Right atrium auricular region (tissue), 2 donors: ENCODE data around the gene ANO7. TPM values are rescaled to one million over a fixed set of nuclear protein-coding genes. Genes with fewer than 3 reads are reported as not detected.

Source experiments
- DNase-seq: peaks from one replicate; pipeline ENCODE4 v3.0.0-alpha.2; 2019; ENCODE audit warnings: low spot score
- H3K27ac ChIP-seq, 2 donors: fragments of 200-600 bp; sonication (generic); 1 replicate in 1 of 2; 2 replicates in 1 of 2; pipeline ENCODE4 v1.5.1; 2016 to 2019
- H3K27me3 ChIP-seq, 2 donors: fragments of 200-600 bp; sonication (generic); one replicate each; pipeline versions ENCODE4 v1.5.1 to v1.6.0; 2017 to 2019
- H3K36me3 ChIP-seq: fragments of 200-600 bp; sonication (generic); one replicate; pipeline ENCODE4 v1.5.1; 2016
- H3K4me1 ChIP-seq, 2 donors: fragments of 200-600 bp; sonication (generic); one replicate each; pipeline versions ENCODE4 v1.5.1 to v1.6.0; 2017 to 2019
- H3K4me3 ChIP-seq, 2 donors: fragments of 200-600 bp; sonication (generic); 1 replicate in 1 of 2; 2 replicates in 1 of 2; pipeline ENCODE4 v1.5.1; 2017 to 2019; ENCODE audit warnings: mild to moderate bottlenecking in 1 of 2, moderate library complexity in 1 of 2
- H3K9me3 ChIP-seq, 2 donors: fragments of 200-600 bp; sonication (generic); one replicate each; pipeline ENCODE4 v1.5.1; 2019
- CTCF ChIP-seq, 2 donors: fragments of 200-600 bp; sonication (generic); IDR thresholded peaks; one replicate each; pipeline ENCODE4 v1.5.1; 2019; ENCODE audit warnings: antibody characterized with exemption in 2 of 2
- total RNA-seq, 2 donors: library from RNA; depleted of rRNA; stranded (reverse); fragments of >200 nt; gene quantifications; one replicate each; pipeline ENCODE4 v1.1.0, GENCODE V29; 2016

ANO7 gene
- total RNA-seq, 2 donors from 2014 or later, result 1.1 to 1.3 TPM

GRCh38 chr2:241261628-241262027 is 73.2 kb downstream of the ANO7 start:
- Histone ChIP-seq H3K27me3 (no peaks in the 10 kb centered on the region), H3K9me3 (no peaks in the 10 kb centered on the region)
- no peak for TF ChIP-seq CTCF (IDR thresholded peaks at IDR 0.05)

GRCh38 chr2:241263061-241263460 is 74.6 kb downstream of the ANO7 start:
- Histone ChIP-seq H3K36me3 (peaks cover 99% of the 10 kb centered on the region), H3K9me3 (no peaks in the 10 kb centered on the region), H3K4me1 (no peaks in the 10 kb centered on the region), H3K4me3 (no peak overlapping the region), H3K27ac (no peak overlapping the region), H3K27me3 (no peaks in the 10 kb centered on the region)
- peak; percentile 40 for DNase-seq
- TF ChIP-seq CTCF (IDR thresholded peaks at IDR 0.05), result no peak

More at GRCh38 chr2:241261628-241262027, 73.2 kb downstream of the ANO7 start:
- H3K4me1 ChIP-seq, result no peaks in the 10 kb centered on the region
- peak; percentile 16 for DNase-seq
- no peak overlapping the region for H3K27ac ChIP-seq
- no peak overlapping the region for H3K4me3 ChIP-seq
- H3K36me3 ChIP-seq, result peaks cover 98% of the 10 kb centered on the region

DNA sequence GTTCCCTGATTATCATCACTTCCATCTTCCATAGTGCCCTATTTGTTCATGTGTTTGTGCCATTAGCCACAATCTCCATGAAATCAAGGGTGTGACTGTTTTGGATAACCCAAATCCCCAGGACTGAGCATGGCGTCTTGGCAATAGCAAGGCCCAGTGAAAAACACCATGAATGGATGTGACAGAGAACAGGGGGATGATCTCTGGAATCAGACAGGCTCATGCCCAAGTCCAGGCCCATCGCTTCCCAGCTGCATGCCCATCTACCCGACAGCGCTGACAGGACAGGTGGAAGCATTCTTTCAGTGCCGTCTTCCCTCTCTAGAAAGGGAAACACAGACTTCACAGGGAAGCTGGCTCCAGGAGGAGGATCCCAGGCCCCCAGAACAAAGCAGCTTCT is 77.0 kb downstream of the ANO7 start:
- no peak for DNase-seq
- Histone ChIP-seq H3K9me3 (no peaks in the 10 kb centered on the region), H3K36me3 (peaks cover 84% of the 10 kb centered on the region), H3K4me3 (no peak overlapping the region), H3K27ac (no peak overlapping the region), H3K4me1 (peaks cover 0 to 20% of the 10 kb centered on the region in 2 donors), H3K27me3 (no peaks in the 10 kb centered on the region)
- no peak for TF ChIP-seq CTCF (IDR thresholded peaks at IDR 0.05)

DNA sequence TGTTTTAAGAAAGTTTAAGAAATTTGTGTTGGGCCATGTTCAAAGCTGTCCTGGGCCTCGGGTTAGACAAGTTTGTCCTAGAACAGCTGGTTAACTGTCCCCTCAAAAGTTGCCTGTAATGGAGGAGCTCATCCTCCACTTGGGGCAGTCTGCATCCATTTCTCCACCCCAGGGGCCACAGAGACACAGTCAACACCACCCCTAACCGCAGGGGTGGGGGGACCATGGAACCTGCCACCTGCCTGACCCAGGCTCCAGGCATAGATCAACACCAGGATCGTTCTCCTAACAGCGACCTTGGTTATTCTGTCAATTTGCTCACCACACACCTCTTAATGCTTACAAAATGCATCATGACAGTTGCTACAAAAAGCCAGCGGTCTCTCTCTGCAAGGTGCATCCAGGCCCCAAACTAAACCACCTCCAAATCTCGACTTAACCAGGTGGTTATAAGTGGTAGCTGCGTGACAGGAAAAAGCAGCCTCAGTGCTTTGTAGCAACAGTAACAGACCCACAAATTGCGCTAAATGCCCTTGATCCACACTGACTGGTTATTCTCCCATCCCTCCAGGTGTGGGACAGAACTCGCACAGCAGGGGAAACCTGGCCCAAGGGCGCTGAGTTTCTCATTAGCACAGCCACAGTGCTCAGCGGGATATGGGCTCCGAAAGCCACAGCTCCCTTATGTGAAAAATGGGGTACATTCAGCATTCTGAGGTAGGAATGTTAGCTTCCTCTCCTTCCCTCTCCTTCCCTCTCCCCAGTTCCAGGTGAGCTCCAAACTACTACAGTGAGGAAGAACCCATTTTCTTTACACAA is 79.0 kb downstream of the ANO7 start:
- Histone ChIP-seq H3K9me3 (no peaks in the 10 kb centered on the region), H3K36me3 (peaks cover 65% of the 10 kb centered on the region), H3K27me3 (no peaks in the 10 kb centered on the region), H3K27ac (no peak overlapping the region), H3K4me1 (peaks cover 0 to 30% of the 10 kb centered on the region in 2 donors), H3K4me3 (no peak overlapping the region)
- DNase-seq, result peak; percentile 23
- no peak for TF ChIP-seq CTCF (IDR thresholded peaks at IDR 0.05)

DNA sequence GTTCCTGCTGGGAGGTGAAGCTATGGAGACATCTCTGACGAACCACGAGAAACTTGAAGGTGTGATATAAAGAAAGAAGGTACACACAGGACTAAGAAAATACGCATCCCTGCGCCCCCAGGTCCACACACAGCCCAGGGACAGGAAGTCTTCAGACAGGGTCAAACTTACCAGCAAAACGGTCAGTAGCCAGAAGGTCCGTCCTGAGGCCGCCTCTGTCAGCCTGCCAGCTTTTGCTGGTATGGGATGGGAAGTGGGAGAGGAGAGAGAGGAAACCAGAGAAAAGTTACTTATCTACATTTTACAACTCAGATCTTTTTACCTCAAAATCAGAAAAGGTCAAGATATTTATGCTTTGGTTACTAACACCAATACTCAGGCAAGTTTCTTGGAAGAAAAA is 79.8 kb downstream of the ANO7 start:
- no peak overlapping the region for H3K4me3 ChIP-seq
- H3K4me1 ChIP-seq, result peaks cover 0 to 35% of the 10 kb centered on the region in 2 donors
- H3K9me3 ChIP-seq, result no peaks in the 10 kb centered on the region
- no peak overlapping the region for H3K27ac ChIP-seq
- peaks cover 56% of the 10 kb centered on the region for H3K36me3 ChIP-seq
- no peak for TF ChIP-seq CTCF (IDR thresholded peaks at IDR 0.05)
- H3K27me3 ChIP-seq, result no peaks in the 10 kb centered on the region
- DNase-seq, result peak; percentile 34
